ENCODE data around the gene MPP4. TPM values are rescaled to one million over a fixed set of nuclear protein-coding genes. Genes with fewer than 3 reads are reported as not detected.

The MPP4 gene
- total RNA-seq, 1 experiment from 2014 or later: not detected

DNA sequence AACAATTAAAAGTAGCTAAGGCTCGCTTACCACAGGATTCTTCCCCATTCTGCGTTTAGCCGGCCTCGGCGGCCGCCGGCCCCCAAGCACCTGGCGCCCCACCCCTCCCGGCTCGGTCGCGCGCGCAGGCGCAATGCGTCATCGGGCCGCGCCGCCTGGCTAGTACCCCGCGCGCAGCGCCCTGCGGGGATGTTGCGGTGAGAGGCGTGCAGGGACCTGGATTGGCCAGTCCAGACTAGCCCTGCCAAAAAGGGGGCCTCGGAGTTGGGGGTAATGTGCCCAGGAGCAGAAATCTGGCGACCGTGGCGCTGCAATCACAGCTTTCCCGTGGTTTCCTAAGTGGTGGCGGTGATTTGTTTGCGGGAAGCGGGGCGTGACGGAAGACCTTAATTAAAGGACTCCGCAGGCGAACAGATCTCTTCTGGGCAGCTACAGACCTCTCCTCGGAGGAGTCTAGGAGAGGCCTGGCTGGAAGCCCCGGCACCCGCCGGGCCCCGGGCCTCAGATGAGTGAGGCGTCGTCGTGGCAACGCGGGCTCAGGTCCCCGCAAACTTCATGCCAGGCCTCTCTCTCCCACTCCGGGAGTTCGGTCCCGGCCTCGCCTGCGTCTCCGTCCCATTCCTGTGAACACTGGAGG, 55.7 kb downstream of the MPP4 start:
- TSS peak; percentile 84 for BruUV-seq (replicated peaks)
- peaks cover 11% of the 10 kb centered on the region; the same call in 1 of the 2 replicates for H3K4me1 ChIP-seq (replicated peaks; ENCODE audit: insufficient read depth)
- no peaks in the 10 kb centered on the region for H3F3A ChIP-seq (ENCODE audit: insufficient read depth, low read depth)
- H3K27me3 ChIP-seq (ENCODE audit: insufficient read depth, low read depth): no peaks in the 10 kb centered on the region
- no peaks in the 10 kb centered on the region for H4K20me1 ChIP-seq (ENCODE audit: insufficient read depth)
- H3K27ac ChIP-seq: peak overlapping the region; percentile 73
- POLR2A ChIA-PET (ENCODE audit: unreplicated experiment): no interaction called here
- H3K9me3 ChIP-seq (ENCODE audit: insufficient read depth, low read depth): no peaks in the 10 kb centered on the region
- CTCF ChIA-PET: interaction anchor here (0.6 to 0.7 kb wide), 2 partner anchors 98 to 284 kb away, joined by 3 to 4 read pairs; no protein-coding TSS in a partner anchor
- peak; percentile 46 to 87 for DNase-seq
- peak overlapping the region; percentile 80 for H3K4me3 ChIP-seq
- peak overlapping the region; percentile 94 for H3K4me2 ChIP-seq
- intact Hi-C loops (cut with micrococcal nuclease; ENCODE audit: unreplicated experiment): loop anchor here (5.0 to 10.0 kb wide), 3 partner anchors 188 to 408 kb away; partner anchors contain the start of genes STRADB and TRAK2
- H3K9me2 ChIP-seq (ENCODE audit: insufficient read depth): no peaks in the 10 kb centered on the region
- no peaks in the 10 kb centered on the region for H3K36me3 ChIP-seq (ENCODE audit: low read depth)
- H3K79me2 ChIP-seq (ENCODE audit: low read depth): peaks cover 6% of the 10 kb centered on the region
- peak overlapping the region; percentile 99 for H2AFZ ChIP-seq
- TF ChIP-seq, protein P1, sequence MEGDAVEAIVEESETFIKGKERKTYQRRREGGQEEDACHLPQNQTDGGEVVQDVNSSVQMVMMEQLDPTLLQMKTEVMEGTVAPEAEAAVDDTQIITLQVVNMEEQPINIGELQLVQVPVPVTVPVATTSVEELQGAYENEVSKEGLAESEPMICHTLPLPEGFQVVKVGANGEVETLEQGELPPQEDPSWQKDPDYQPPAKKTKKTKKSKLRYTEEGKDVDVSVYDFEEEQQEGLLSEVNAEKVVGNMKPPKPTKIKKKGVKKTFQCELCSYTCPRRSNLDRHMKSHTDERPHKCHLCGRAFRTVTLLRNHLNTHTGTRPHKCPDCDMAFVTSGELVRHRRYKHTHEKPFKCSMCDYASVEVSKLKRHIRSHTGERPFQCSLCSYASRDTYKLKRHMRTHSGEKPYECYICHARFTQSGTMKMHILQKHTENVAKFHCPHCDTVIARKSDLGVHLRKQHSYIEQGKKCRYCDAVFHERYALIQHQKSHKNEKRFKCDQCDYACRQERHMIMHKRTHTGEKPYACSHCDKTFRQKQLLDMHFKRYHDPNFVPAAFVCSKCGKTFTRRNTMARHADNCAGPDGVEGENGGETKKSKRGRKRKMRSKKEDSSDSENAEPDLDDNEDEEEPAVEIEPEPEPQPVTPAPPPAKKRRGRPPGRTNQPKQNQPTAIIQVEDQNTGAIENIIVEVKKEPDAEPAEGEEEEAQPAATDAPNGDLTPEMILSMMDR (conservative IDR thresholded peaks at IDR 0.05): no peak
- no peak for TF ChIP-seq EZH2 (IDR thresholded peaks at IDR 0.05; ENCODE audit: low read depth)

DNA sequence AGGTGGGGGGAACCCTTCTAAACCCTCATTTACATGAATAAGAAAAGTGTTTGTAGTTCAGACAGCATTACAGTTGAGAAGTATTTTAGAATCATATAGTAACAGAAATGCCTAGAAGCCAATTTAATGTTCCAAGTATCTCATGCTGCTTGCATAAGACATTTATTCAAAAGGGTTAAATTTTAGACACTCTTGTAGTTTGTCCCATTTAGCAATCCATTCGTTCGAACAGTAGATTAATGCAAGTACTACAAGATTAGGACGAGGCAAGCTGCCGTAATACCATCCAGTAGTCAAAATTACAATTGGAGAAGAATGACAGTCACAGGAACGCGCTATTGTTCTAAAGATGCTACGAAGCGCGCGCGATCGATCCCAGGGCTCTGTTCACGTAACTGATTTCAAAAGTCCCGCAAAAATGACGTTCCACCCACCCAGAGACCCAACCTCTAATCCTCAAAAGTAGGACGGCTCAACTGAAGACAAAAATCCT, 56.3 kb downstream of the MPP4 start:
- BruUV-seq (replicated peaks): TSS peak; percentile 50
- peak overlapping the region; percentile 94 for H3K4me2 ChIP-seq
- CTCF ChIA-PET: interaction anchor here (0.6 kb wide), 1 partner anchor 284 kb away, joined by 4 read pairs; no protein-coding TSS in a partner anchor
- TF ChIP-seq, protein P1 (conservative IDR thresholded peaks at IDR 0.05): no peak
- no peak for TF ChIP-seq EZH2 (IDR thresholded peaks at IDR 0.05; ENCODE audit: low read depth)
- DNase-seq: no peak
- peaks cover 11% of the 10 kb centered on the region; the same call in 1 of the 2 replicates for H3K4me1 ChIP-seq (replicated peaks; ENCODE audit: insufficient read depth)
- no peaks in the 10 kb centered on the region for H3K36me3 ChIP-seq (ENCODE audit: low read depth)
- no peaks in the 10 kb centered on the region for H3F3A ChIP-seq (ENCODE audit: insufficient read depth, low read depth)
- H3K79me2 ChIP-seq (ENCODE audit: low read depth): peaks cover 6% of the 10 kb centered on the region
- H3K27ac ChIP-seq: peak overlapping the region; percentile 73
- H2AFZ ChIP-seq: peak overlapping the region; percentile 99
- H4K20me1 ChIP-seq (ENCODE audit: insufficient read depth): no peaks in the 10 kb centered on the region
- POLR2A ChIA-PET (ENCODE audit: unreplicated experiment): no interaction called here
- H3K9me2 ChIP-seq (ENCODE audit: insufficient read depth): no peaks in the 10 kb centered on the region
- H3K4me3 ChIP-seq: peak overlapping the region; percentile 80
- intact Hi-C loops (cut with micrococcal nuclease; ENCODE audit: unreplicated experiment): loop anchor here (5.0 to 10.0 kb wide), 3 partner anchors 187 to 407 kb away; partner anchors contain the start of genes STRADB and TRAK2
- no peaks in the 10 kb centered on the region for H3K9me3 ChIP-seq (ENCODE audit: insufficient read depth, low read depth)
- no peaks in the 10 kb centered on the region for H3K27me3 ChIP-seq (ENCODE audit: insufficient read depth, low read depth)

DNA sequence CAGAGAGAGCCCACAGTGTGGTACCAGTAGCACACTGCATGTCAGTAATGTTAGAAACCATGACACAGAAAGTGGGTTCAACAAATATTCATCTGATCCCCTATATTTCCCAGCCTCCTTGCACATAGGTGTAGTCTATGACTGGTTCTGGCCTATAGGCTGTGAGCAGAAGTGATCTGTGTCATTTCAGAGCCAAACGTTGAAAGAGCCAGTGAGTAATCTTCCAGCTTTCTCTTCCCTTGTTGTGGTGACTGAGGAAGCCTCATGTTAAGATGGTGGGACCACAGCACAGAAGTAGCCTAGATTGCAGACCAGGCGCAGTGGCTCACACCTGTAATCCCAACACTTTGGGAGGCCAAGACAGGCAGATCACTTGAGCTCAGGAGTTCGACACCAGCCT, 59.2 kb downstream of the MPP4 start:
- Histone ChIP-seq H3K4me2 (no peak overlapping the region), H3K27me3 (ENCODE audit: insufficient read depth, low read depth) (no peaks in the 10 kb centered on the region), H3K27ac (no peak overlapping the region), H3K79me2 (ENCODE audit: low read depth) (peaks cover 6% of the 10 kb centered on the region), H3K9me3 (ENCODE audit: insufficient read depth, low read depth) (no peaks in the 10 kb centered on the region), H3F3A (ENCODE audit: insufficient read depth, low read depth) (no peaks in the 10 kb centered on the region), H3K4me3 (no peak overlapping the region), H3K36me3 (ENCODE audit: low read depth) (no peaks in the 10 kb centered on the region), H3K9me2 (ENCODE audit: insufficient read depth) (no peaks in the 10 kb centered on the region), H4K20me1 (ENCODE audit: insufficient read depth) (no peaks in the 10 kb centered on the region), H2AFZ (no peak overlapping the region), H3K4me1 (replicated peaks; ENCODE audit: insufficient read depth) (peaks cover 11% of the 10 kb centered on the region; the same call in 1 of the 2 replicates)
- ChIA-PET CTCF (no interaction called here), POLR2A (ENCODE audit: unreplicated experiment) (no interaction called here)
- TF ChIP-seq, protein P1 (conservative IDR thresholded peaks at IDR 0.05): no peak
- TF ChIP-seq EZH2 (IDR thresholded peaks at IDR 0.05; ENCODE audit: low read depth): no peak
- intact Hi-C loops (cut with micrococcal nuclease; ENCODE audit: unreplicated experiment): no loop called here
- no TSS peak for BruUV-seq (replicated peaks)
- no peak for DNase-seq

Data from PC-9 (cell line).